GM23248 (cell line): ENCODE results near the gene ANKRD9. TPM values are rescaled to one million over a fixed set of nuclear protein-coding genes. Genes with fewer than 3 reads are reported as not detected.

Source experiments
- DNase-seq: peaks from one replicate; pipeline ENCODE4 v3.0.0-alpha.2; 2015
- H2AFZ ChIP-seq: fragments of 200-600 bp; sonication (generic); 2 replicates; pipeline ENCODE4 v1.6.1; 2016; ENCODE audit warnings: antibody characterized with exemption
- H3F3A ChIP-seq: fragments of 200-600 bp; sonication (generic); 2 replicates; pipeline ENCODE4 v1.6.1; 2016; ENCODE audit warnings: mild to moderate bottlenecking, antibody characterized with exemption, mixed run types; ENCODE audit not compliant: insufficient read depth
- H3K27ac ChIP-seq: fragments of 200-600 bp; sonication (generic); 2 replicates; pipeline ENCODE4 v1.5.1; 2016; ENCODE audit warnings: mild to moderate bottlenecking
- H3K27me3 ChIP-seq: fragments of 200-600 bp; sonication (generic); replicated peaks from 2 replicates; pipeline ENCODE4 v1.6.1; 2016; ENCODE audit warnings: mild to moderate bottlenecking; ENCODE audit not compliant: insufficient read depth
- H3K36me3 ChIP-seq: fragments of 200-600 bp; sonication (generic); 2 replicates; pipeline ENCODE4 v1.6.1; 2016; ENCODE audit warnings: low read depth, mild to moderate bottlenecking
- H3K4me1 ChIP-seq: fragments of 200-600 bp; sonication (generic); 2 replicates; pipeline ENCODE4 v1.6.1; 2016; ENCODE audit warnings: mild to moderate bottlenecking; ENCODE audit not compliant: insufficient read depth
- H3K4me2 ChIP-seq: fragments of 200-600 bp; sonication (generic); one replicate; pipeline ENCODE4 v1.6.1; 2016; ENCODE audit warnings: mild to moderate bottlenecking; ENCODE audit not compliant: unreplicated experiment
- H3K4me3 ChIP-seq: fragments of 200-600 bp; sonication (generic); 2 replicates; pipeline ENCODE4 v1.5.1; 2016; ENCODE audit warnings: mild to moderate bottlenecking
- H3K79me2 ChIP-seq: fragments of 200-600 bp; sonication (generic); 2 replicates; pipeline ENCODE4 v1.6.1; 2016; ENCODE audit warnings: mild to moderate bottlenecking; ENCODE audit not compliant: insufficient read depth
- H3K9ac ChIP-seq: fragments of 200-600 bp; sonication (generic); 2 replicates; pipeline ENCODE4 v1.6.1; 2016; ENCODE audit warnings: mild to moderate bottlenecking
- H3K9me2 ChIP-seq: fragments of 200-600 bp; sonication (generic); 2 replicates; pipeline ENCODE4 v1.6.1; 2016; ENCODE audit warnings: mixed run types, mild to moderate bottlenecking, moderate library complexity; ENCODE audit not compliant: insufficient read depth
- H3K9me3 ChIP-seq: fragments of 200-600 bp; sonication (generic); one replicate; pipeline ENCODE4 v1.6.1; 2017; ENCODE audit warnings: low read depth
- H4K20me1 ChIP-seq: fragments of 200-600 bp; sonication (generic); 2 replicates; pipeline ENCODE4 v1.6.0; 2016; ENCODE audit not compliant: insufficient read depth
- EZH2 ChIP-seq: fragments of 200-600 bp; sonication (generic); IDR thresholded peaks from 2 replicates; pipeline ENCODE4 v1.6.1; 2018; ENCODE audit warnings: antibody characterized with exemption, mild to moderate bottlenecking; ENCODE audit not compliant: insufficient read depth, poor library complexity, severe bottlenecking
- EZH2phosphoT487 ChIP-seq: fragments of 200-600 bp; sonication (generic); IDR thresholded peaks from 2 replicates; pipeline ENCODE4 v1.6.1; 2018; ENCODE audit warnings: antibody characterized with exemption, moderate library complexity, mild to moderate bottlenecking, low read depth; ENCODE audit not compliant: insufficient read depth
- WGBS, 2 experiments: methylation state at CpG; one replicate each; pipeline ENCODE4 v1.1.6; 2015 to 2017; ENCODE audit warnings: low lambda C conversion rate in 2 of 2, low coverage in 1 of 2; ENCODE audit errors: missing lambda C conversion rate in 2 of 2; 5-methylcytosine and 5-hydroxymethylcytosine counted together
- in situ Hi-C: fragments of 300-500 bp; cut with MboI; formaldehyde crosslinking; loops from 2 replicates; pipeline ENCODE4 v1.15.0; 2020
- microRNA-seq: library from miRNA; unstranded; fragments of <30 nt; microRNA quantifications from one replicate; pipeline ENCODE4, GENCODE V29; 2016; ENCODE audit warnings: borderline number of aligned reads
- polyA plus RNA-seq: library from polyadenylated mRNA; unstranded; fragments of >200 nt; fragmentation: Nextera tagmentation; extraction: Ambion mirVana; gene quantifications from 2 replicates; pipeline ENCODE4 v1.2.1, GENCODE V29; 2016
- small RNA-seq: library from RNA; depleted of rRNA; stranded (forward); fragments of <200 nt; gene quantifications from one replicate; pipeline ENCODE3, GENCODE V24; 2014; ENCODE audit warnings: low read depth, low replicate concordance
- total RNA-seq: library from RNA; depleted of rRNA; stranded (reverse); fragments of >200 nt; shearing (Covaris generic); gene quantifications from 2 replicates; pipeline ENCODE4 v1.2.3, GENCODE V29; 2014; rRNA removed

ANKRD9 gene
- total and polyA plus RNA-seq, 2 experiments from 2014 or later = 2.3 to 14.9 TPM

GRCh38 chr14:102452302-102452701, 57.3 kb downstream of the ANKRD9 start:
- no peaks in the 10 kb centered on the region for H3K9me2 ChIP-seq
- no peak for DNase-seq
- H3K4me3 ChIP-seq = no peak overlapping the region
- TF ChIP-seq EZH2 = no peak
- TF ChIP-seq EZH2phosphoT487 = no peak
- no peaks in the 10 kb centered on the region for H3K4me1 ChIP-seq
- H3K36me3 ChIP-seq = peaks cover 13% of the 10 kb centered on the region; the same call in 1 of the 2 replicates
- H3K4me2 ChIP-seq = no peak overlapping the region
- no peaks in the 10 kb centered on the region for H3F3A ChIP-seq
- no peaks in the 10 kb centered on the region for H3K27me3 ChIP-seq
- no peaks in the 10 kb centered on the region for H4K20me1 ChIP-seq
- H3K9ac ChIP-seq = no peak overlapping the region
- WGBS, 2 experiments = 97 to 98% methylated on average over 24 of the region's 24 CpGs
- no peak overlapping the region for H2AFZ ChIP-seq
- no peaks in the 10 kb centered on the region for H3K9me3 ChIP-seq
- no peak overlapping the region for H3K27ac ChIP-seq
- no peaks in the 10 kb centered on the region for H3K79me2 ChIP-seq
- in situ Hi-C loops = no loop called here

Small RNAs within 50 kb of the gene (microRNA-seq; reads per million reads assigned to microRNA genes)
- not detected for gene MIR4309

Small RNAs within 50 kb of the gene (small RNA-seq; reads per million reads assigned to genes)
- not detected for gene MIR4309

Other genes starting within 250 kb of the ANKRD9 start
- gene MOK, start 204.6 kb downstream of the ANKRD9 start, total RNA-seq = 34.9 and 43.4 TPM in 2 replicates
- 65.8 and 67.9 TPM in 2 replicates for gene MOK, start 204.6 kb downstream of the ANKRD9 start, polyA plus RNA-seq
- 6.7 and 8.4 TPM in 2 replicates for gene ZNF839, start 190.0 kb downstream of the ANKRD9 start, total RNA-seq
- 3.5 and 4.2 TPM in 2 replicates for gene ZNF839, start 190.0 kb downstream of the ANKRD9 start, polyA plus RNA-seq
- gene CINP, start 146.9 kb downstream of the ANKRD9 start, total RNA-seq = 45.7 and 52.1 TPM in 2 replicates
- 60.3 and 60.5 TPM in 2 replicates for gene CINP, start 146.9 kb downstream of the ANKRD9 start, polyA plus RNA-seq
- gene TECPR2, start 146.8 kb downstream of the ANKRD9 start, total RNA-seq = 10.1 and 15.8 TPM in 2 replicates
- 9.1 and 11.4 TPM in 2 replicates for gene TECPR2, start 146.8 kb downstream of the ANKRD9 start, polyA plus RNA-seq
- 13.0 and 15.6 TPM in 2 replicates for gene RCOR1, start 82.9 kb upstream of the ANKRD9 start, total RNA-seq
- gene RCOR1, start 82.9 kb upstream of the ANKRD9 start, polyA plus RNA-seq = 3.2 and 3.4 TPM in 2 replicates